SK-N-SH (cell line): ENCODE measurements around the gene PPL.

Experiments used
- CTCF ChIP-seq: fragments of 200-600 bp; sonication (generic); IDR thresholded peaks from 2 replicates; pipeline ENCODE4 v1.6.1; 2017; ENCODE audit warnings: antibody characterized with exemption, mild to moderate bottlenecking, moderate library complexity
- EP300 ChIP-seq, 2 experiments: IDR thresholded peaks; 2 replicates each; pipeline versions ENCODE4 v1.4.0 to v1.6.1; 2012; ENCODE audit warnings: borderline replicate concordance in 1 of 2, low read depth in 1 of 2, low read length in 1 of 2
- MXI1 ChIP-seq: IDR thresholded peaks from 2 replicates; pipeline ENCODE4 v1.6.1; 2012; ENCODE audit warnings: mild to moderate bottlenecking, low read depth, low read length, improper control_type of control experiment
- POLR2AphosphoS5 ChIP-seq: IDR thresholded peaks from 2 replicates; pipeline ENCODE4 v1.6.1; 2012; ENCODE audit warnings: low read depth, low read length
- REST ChIP-seq: IDR thresholded peaks from 2 replicates; pipeline ENCODE4 v1.6.1; 2012; ENCODE audit warnings: mild to moderate bottlenecking, low read depth, low read length, moderate library complexity
- SMC3 ChIP-seq: IDR thresholded peaks from 2 replicates; pipeline ENCODE4 v1.6.1; 2012; ENCODE audit warnings: low read depth, low read length, improper control_type of control experiment
- ZBTB33 ChIP-seq: IDR thresholded peaks from 2 replicates; pipeline ENCODE4 v1.4.0; 2012; ENCODE audit warnings: low read depth, borderline replicate concordance

GRCh38 chr16:4832698-4833343 lies 104.1 kb downstream of the PPL start:
- TF ChIP-seq SMC3 (no peak), POLR2AphosphoS5 (no peak), REST (no peak), MXI1 (no peak), EP300 (IDR thresholded peaks at IDR 0.05; ENCODE audit: borderline replicate concordance in 1 of 2, low read depth in 1 of 2, low read length in 1 of 2) (no peak), CTCF (no peak), ZBTB33 (no peak)
